CD14-positive monocyte (primary cell): ENCODE data around the gene MACROD1. TPM values are rescaled to one million over a fixed set of nuclear protein-coding genes. Genes with fewer than 3 reads are reported as not detected.

Experiments used
- DNase-seq, 3 donors: peaks; one replicate each; pipeline ENCODE4 v3.0.0-alpha.2; 2011 to 2022
- H2AFZ ChIP-seq: 2 replicates; pipeline ENCODE4 v1.6.0; 2012; ENCODE audit warnings: mild to moderate bottlenecking, low read depth, low read length, inconsistent platforms; ENCODE audit not compliant: insufficient read depth, poor library complexity, severe bottlenecking
- H3K27ac ChIP-seq, 2 donors: 1 replicate in 1 of 2; 2 replicates in 1 of 2; pipeline ENCODE4 v1.5.1; 2012 to 2013; ENCODE audit warnings: low read length in 2 of 2, control low read depth in 1 of 2, inconsistent platforms in 1 of 2, low read depth in 1 of 2, mild to moderate bottlenecking in 1 of 2
- H3K27me3 ChIP-seq, 2 donors: one replicate each; pipeline versions ENCODE4 v1.6.0 to v1.6.1; 2011 to 2013; ENCODE audit warnings: low read length in 2 of 2; ENCODE audit not compliant: control insufficient read depth in 2 of 2, insufficient read depth in 2 of 2
- H3K36me3 ChIP-seq, 2 donors: replicated peaks in 1 of 2; 1 replicate in 1 of 2; 2 replicates in 1 of 2; pipeline versions ENCODE4 v1.5.1 to v1.6.1; 2012 to 2013; ENCODE audit warnings: low read length in 2 of 2, control low read depth in 1 of 2, inconsistent platforms in 1 of 2, mild to moderate bottlenecking in 1 of 2; ENCODE audit not compliant: insufficient read depth in 2 of 2, control insufficient read depth in 1 of 2
- H3K4me1 ChIP-seq, 2 donors: 1 replicate in 1 of 2; 2 replicates in 1 of 2; pipeline versions ENCODE4 v1.5.1 to v1.6.1; 2012 to 2013; ENCODE audit warnings: low read length in 2 of 2, control low read depth in 1 of 2, inconsistent platforms in 1 of 2, mild to moderate bottlenecking in 1 of 2, moderate library complexity in 1 of 2; ENCODE audit not compliant: insufficient read depth in 2 of 2, control insufficient read depth in 1 of 2
- H3K4me2 ChIP-seq: replicated peaks from 2 replicates; pipeline ENCODE3; 2012; ENCODE audit warnings: low read length, moderate library complexity, mild to moderate bottlenecking; ENCODE audit not compliant: poor library complexity, severe bottlenecking; ENCODE audit errors: extremely low read depth
- H3K4me3 ChIP-seq, 3 experiments: fragments of 200-600 bp in 1 of 3; sonication (generic) in 1 of 3; replicated peaks in 1 of 3; 1 replicate in 2 of 3; 2 replicates in 1 of 3; pipeline ENCODE4 v1.5.1; 2011 to 2013; ENCODE audit warnings: low read length in 3 of 3, mild to moderate bottlenecking in 3 of 3, control low read depth in 2 of 3, low read depth in 2 of 3, inconsistent platforms in 1 of 3, moderate library complexity in 1 of 3
- H3K79me2 ChIP-seq: 2 replicates; pipeline ENCODE4 v1.6.0; 2012; ENCODE audit warnings: mild to moderate bottlenecking, control low read depth, inconsistent platforms, low read length, moderate library complexity; ENCODE audit not compliant: insufficient read depth
- H3K9ac ChIP-seq: 2 replicates; pipeline ENCODE4 v1.6.0; 2017; ENCODE audit warnings: low read length, mild to moderate bottlenecking; ENCODE audit not compliant: insufficient read depth, poor library complexity, severe bottlenecking
- H3K9me3 ChIP-seq, 2 donors: replicated peaks in 1 of 2; 1 replicate in 1 of 2; 2 replicates in 1 of 2; pipeline versions ENCODE4 v1.5.1 to v1.6.1; 2012 to 2013; ENCODE audit warnings: low read length in 2 of 2, control low read depth in 1 of 2; ENCODE audit not compliant: control insufficient read depth in 1 of 2, insufficient read depth in 1 of 2
- H4K20me1 ChIP-seq: 2 replicates; pipeline ENCODE4 v1.6.0; 2012; ENCODE audit warnings: mild to moderate bottlenecking, low read length, control low read depth, moderate library complexity; ENCODE audit not compliant: insufficient read depth
- H3K27ac Mint-ChIP-seq, 7 donors: one replicate each; pipeline ENCODE4 v1.8.0; 2020; ENCODE audit warnings: mild to moderate bottlenecking in 7 of 7, mixed read lengths in 7 of 7, moderate library complexity in 6 of 7, inconsistent platforms in 2 of 7
- H3K27me3 Mint-ChIP-seq, 3 donors: one replicate each; pipeline ENCODE4 v1.8.0; 2021 to 2022; ENCODE audit warnings: low read depth in 3 of 3, mild to moderate bottlenecking in 3 of 3, mixed read lengths in 3 of 3, moderate library complexity in 3 of 3, inconsistent platforms in 1 of 3
- H3K36me3 Mint-ChIP-seq, 2 donors: one replicate each; pipeline ENCODE4 v1.8.0; 2020; ENCODE audit warnings: mixed read lengths in 2 of 2, inconsistent platforms in 1 of 2, mild to moderate bottlenecking in 1 of 2
- H3K4me1 Mint-ChIP-seq: one replicate; pipeline ENCODE4 v1.8.0; 2020; ENCODE audit warnings: mild to moderate bottlenecking, mixed read lengths
- H3K4me3 Mint-ChIP-seq, 2 donors: one replicate each; pipeline ENCODE4 v1.8.0; 2020; ENCODE audit warnings: mild to moderate bottlenecking in 2 of 2, mixed read lengths in 2 of 2, moderate library complexity in 1 of 2
- H3K9me3 Mint-ChIP-seq, 7 donors: one replicate each; pipeline ENCODE4 v1.8.0; 2020 to 2022; ENCODE audit warnings: mixed read lengths in 7 of 7, mild to moderate bottlenecking in 6 of 7, moderate library complexity in 6 of 7, inconsistent platforms in 2 of 7
- WGBS: methylation state at CpG from one replicate; pipeline ENCODE4 v1.1.5; 2013; ENCODE audit warnings: missing lambda C conversion rate; ENCODE audit not compliant: insufficient coverage; 5-methylcytosine and 5-hydroxymethylcytosine counted together
- intact Hi-C, 2 donors: fragments of 100-400 bp; cut with micrococcal nuclease; formaldehyde crosslinking; loops; one replicate each; pipeline versions ENCODE4 v1.15.0 to v1.15.1; 2023
- polyA plus RNA-seq, 3 donors: library from polyadenylated mRNA; depleted of rRNA in 1 of 3; unstranded in 2 of 3; stranded (reverse) in 1 of 3; fragments of 300-500 nt in 2 of 3; fragments of >200 nt in 1 of 3; fragmentation: Illumina TruSeq in 2 of 3; gene quantifications; 1 replicate in 2 of 3; 2 replicates in 1 of 3; pipeline ENCODE4 v1.2.3, GENCODE V29; 2012 to 2021
- TF ChIP-seq, protein P1 (sequence below): fragments of 200-600 bp; IDR thresholded peaks from one replicate; pipeline ENCODE4 v1.8.0; 2022; ENCODE audit warnings: antibody characterized with exemption, mild to moderate bottlenecking

MACROD1 gene
- polyA plus RNA-seq, 3 donors = 1.5 to 2.4 (median 2.2) TPM

DNA sequence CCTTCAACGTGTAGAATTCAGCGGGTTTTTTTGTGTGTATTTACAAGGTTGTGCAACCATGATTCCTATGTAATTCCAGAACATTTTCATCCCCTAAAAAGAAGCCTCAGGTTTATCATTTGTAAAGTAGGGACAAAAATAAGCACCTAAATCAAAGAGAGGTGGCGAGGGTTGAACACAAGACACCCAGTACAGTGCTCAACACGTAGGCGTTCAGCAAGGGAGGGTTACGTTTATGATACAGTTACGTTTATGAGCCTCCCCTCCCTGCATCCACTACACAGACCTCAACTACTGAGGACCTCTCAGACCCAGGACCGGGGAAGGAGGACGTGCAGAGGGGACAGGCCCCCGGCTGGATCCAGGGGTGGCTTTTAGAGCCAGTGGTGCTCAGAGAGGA, 85.5 kb downstream of the MACROD1 start:
- Histone ChIP-seq H3K27me3 (no peaks in the 10 kb centered on the region), H3K79me2 (no peaks in the 10 kb centered on the region), H3K4me2 (no peak overlapping the region), H3K4me3 (no peak overlapping the region), H3K9ac (no peak overlapping the region), H3K4me1 (no peaks in the 10 kb centered on the region), H2AFZ (no peak overlapping the region), H4K20me1 (no peaks in the 10 kb centered on the region), H3K27ac (no peak overlapping the region), H3K36me3 (no peaks in the 10 kb centered on the region), H3K9me3 (no peaks in the 10 kb centered on the region)
- WGBS = 100% methylated on average over 1 of the region's 10 CpGs
- H3K36me3 Mint-ChIP-seq = no peaks in the 10 kb centered on the region
- no peaks in the 10 kb centered on the region for H3K4me1 Mint-ChIP-seq
- TF ChIP-seq, protein P1, sequence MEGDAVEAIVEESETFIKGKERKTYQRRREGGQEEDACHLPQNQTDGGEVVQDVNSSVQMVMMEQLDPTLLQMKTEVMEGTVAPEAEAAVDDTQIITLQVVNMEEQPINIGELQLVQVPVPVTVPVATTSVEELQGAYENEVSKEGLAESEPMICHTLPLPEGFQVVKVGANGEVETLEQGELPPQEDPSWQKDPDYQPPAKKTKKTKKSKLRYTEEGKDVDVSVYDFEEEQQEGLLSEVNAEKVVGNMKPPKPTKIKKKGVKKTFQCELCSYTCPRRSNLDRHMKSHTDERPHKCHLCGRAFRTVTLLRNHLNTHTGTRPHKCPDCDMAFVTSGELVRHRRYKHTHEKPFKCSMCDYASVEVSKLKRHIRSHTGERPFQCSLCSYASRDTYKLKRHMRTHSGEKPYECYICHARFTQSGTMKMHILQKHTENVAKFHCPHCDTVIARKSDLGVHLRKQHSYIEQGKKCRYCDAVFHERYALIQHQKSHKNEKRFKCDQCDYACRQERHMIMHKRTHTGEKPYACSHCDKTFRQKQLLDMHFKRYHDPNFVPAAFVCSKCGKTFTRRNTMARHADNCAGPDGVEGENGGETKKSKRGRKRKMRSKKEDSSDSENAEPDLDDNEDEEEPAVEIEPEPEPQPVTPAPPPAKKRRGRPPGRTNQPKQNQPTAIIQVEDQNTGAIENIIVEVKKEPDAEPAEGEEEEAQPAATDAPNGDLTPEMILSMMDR = no peak
- no peak for DNase-seq
- H3K27me3 Mint-ChIP-seq = peaks cover 2 to 4% (median 3%) of the 10 kb centered on the region in 3 donors
- no peaks in the 10 kb centered on the region for H3K9me3 Mint-ChIP-seq
- intact Hi-C loops = no loop called here
- no peak overlapping the region for H3K4me3 Mint-ChIP-seq
- H3K27ac Mint-ChIP-seq = no peak overlapping the region

DNA sequence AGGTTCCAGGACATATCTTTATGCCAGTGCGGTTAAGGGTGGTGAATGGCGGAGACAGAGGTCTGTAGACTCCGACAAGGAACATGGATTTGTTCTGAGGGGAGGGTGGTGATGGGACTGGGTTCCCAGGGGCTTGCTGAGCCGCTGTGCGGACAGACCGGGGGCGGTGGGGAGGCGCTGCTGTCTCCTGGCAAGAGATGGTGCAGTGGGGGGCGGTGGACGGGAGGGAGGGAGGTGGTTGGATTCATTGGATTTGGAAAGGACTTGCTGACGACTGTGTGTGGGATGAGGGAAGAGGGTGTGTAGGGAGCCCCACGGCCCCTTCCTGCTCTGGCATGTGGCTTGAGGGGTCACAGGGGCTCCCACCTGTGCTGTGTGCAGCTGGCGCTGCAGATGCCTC, 87.0 kb downstream of the MACROD1 start:
- no peak overlapping the region for H3K4me3 Mint-ChIP-seq
- Histone ChIP-seq H2AFZ (no peak overlapping the region), H3K36me3 (no peaks in the 10 kb centered on the region), H3K4me2 (no peak overlapping the region), H4K20me1 (no peaks in the 10 kb centered on the region), H3K4me3 (no peak overlapping the region), H3K4me1 (peaks cover 8 to 9% of the 10 kb centered on the region in 2 donors), H3K79me2 (no peaks in the 10 kb centered on the region), H3K27ac (no peak overlapping the region), H3K27me3 (no peaks in the 10 kb centered on the region), H3K9me3 (no peaks in the 10 kb centered on the region), H3K9ac (no peak overlapping the region)
- H3K27me3 Mint-ChIP-seq = peaks cover 2 to 6% (median 4%) of the 10 kb centered on the region in 3 donors
- TF ChIP-seq, protein P1 = no peak
- H3K36me3 Mint-ChIP-seq = no peaks in the 10 kb centered on the region
- WGBS = 88% methylated on average over 11 of the region's 13 CpGs
- no peak for DNase-seq
- peaks cover 6% of the 10 kb centered on the region for H3K4me1 Mint-ChIP-seq
- intact Hi-C loops = no loop called here
- H3K27ac Mint-ChIP-seq = no peak overlapping the region
- no peaks in the 10 kb centered on the region for H3K9me3 Mint-ChIP-seq
